B cell (primary cell): ENCODE results near the gene FXR2. TPM values are rescaled to one million over a fixed set of nuclear protein-coding genes. Genes with fewer than 3 reads are reported as not detected.

ENCODE experiments used
- ATAC-seq: fragments of 200-7000 bp; cut with Tn5 transposase; one replicate; pipeline ENCODE4 v1.10.0; 2021; ENCODE audit warnings: low read depth, mild to moderate bottlenecking, moderate number of reproducible peaks, moderate library complexity
- CTCF ChIA-PET: fragments of 350-600 bp; sonication (Branson Sonifier 250); formaldehyde crosslinking; loops from one replicate; lab custom pipeline; 2021; ENCODE audit warnings: antibody characterized with exemption, inconsistent platforms; lab: Charles Lee
- POLR2A ChIA-PET: fragments of 350-600 bp; sonication (Branson Sonifier 250); formaldehyde crosslinking; loops from one replicate; lab custom pipeline; 2021; ENCODE audit warnings: antibody characterized with exemption; lab: Charles Lee
- DNase-seq: peaks from one replicate; pipeline ENCODE4 v3.0.0; 2013
- H2AFZ ChIP-seq: 2 replicates; pipeline ENCODE4 v1.6.1; 2012; ENCODE audit warnings: mild to moderate bottlenecking, low read depth, low read length; ENCODE audit not compliant: insufficient read depth, poor library complexity, severe bottlenecking
- H3K27ac ChIP-seq, 2 donors: 1 replicate in 1 of 2; 2 replicates in 1 of 2; pipeline ENCODE4 v1.5.1; 2012 to 2013; ENCODE audit warnings: low read length in 2 of 2, mild to moderate bottlenecking in 2 of 2, moderate library complexity in 1 of 2
- H3K27me3 ChIP-seq, 4 experiments: fragments of 200-600 bp in 1 of 4; sonication (generic) in 1 of 4; replicated peaks in 1 of 4; 1 replicate in 2 of 4; 2 replicates in 2 of 4; pipeline versions ENCODE4 v1.6.1 to v1.7.0; 2013 to 2016; ENCODE audit warnings: low read length in 3 of 4, mild to moderate bottlenecking in 2 of 4, mixed read lengths in 1 of 4, moderate library complexity in 1 of 4; ENCODE audit not compliant: insufficient read depth in 4 of 4, control insufficient read depth in 3 of 4; ENCODE audit errors: control extremely low read depth in 1 of 4
- H3K36me3 ChIP-seq, 2 experiments: replicated peaks in 1 of 2; 1 replicate in 1 of 2; 2 replicates in 1 of 2; pipeline versions ENCODE4 v1.6.1 to v1.7.1; 2013; ENCODE audit warnings: low read length in 1 of 2; ENCODE audit not compliant: insufficient read depth in 2 of 2, control insufficient read depth in 1 of 2; ENCODE audit errors: control extremely low read depth in 1 of 2, extremely low read depth in 1 of 2
- H3K4me1 ChIP-seq, 2 donors: fragments of 200-600 bp in 1 of 2; sonication (generic) in 1 of 2; 1 replicate in 1 of 2; 2 replicates in 1 of 2; pipeline versions ENCODE4 v1.5.1 to v1.6.1; 2013 to 2017; ENCODE audit warnings: low read length in 2 of 2; ENCODE audit not compliant: control insufficient read depth in 2 of 2, insufficient read depth in 2 of 2
- H3K4me2 ChIP-seq: replicated peaks from 2 replicates; pipeline ENCODE3; 2012; ENCODE audit warnings: mild to moderate bottlenecking, low read depth, low read length; ENCODE audit not compliant: poor library complexity, severe bottlenecking
- H3K4me3 ChIP-seq, 5 experiments: fragments of 200-600 bp in 1 of 5; sonication (generic) in 1 of 5; 1 replicate in 3 of 5; 2 replicates in 2 of 5; pipeline versions ENCODE4 v1.5.1 to v1.7.0; 2011 to 2016; ENCODE audit warnings: low read length in 4 of 5, mild to moderate bottlenecking in 4 of 5, low read depth in 2 of 5, control low read depth in 1 of 5, moderate library complexity in 1 of 5; ENCODE audit not compliant: insufficient read depth in 1 of 5; ENCODE audit errors: control extremely low read depth in 1 of 5, extremely low read depth in 1 of 5
- H3K79me2 ChIP-seq: fragments of 200-600 bp; sonication (generic); one replicate; pipeline ENCODE4 v1.6.0; 2016; ENCODE audit warnings: low read length; ENCODE audit not compliant: control insufficient read depth, insufficient read depth
- H3K9ac ChIP-seq: fragments of 200-600 bp; sonication (generic); 2 replicates; pipeline ENCODE4 v1.6.1; 2017; ENCODE audit warnings: mild to moderate bottlenecking, low read length, moderate library complexity
- H3K9me3 ChIP-seq, 3 donors: one replicate each; pipeline versions ENCODE4 v1.6.1 to v1.7.1; 2013; ENCODE audit warnings: low read length in 2 of 3; ENCODE audit not compliant: control insufficient read depth in 2 of 3, insufficient read depth in 1 of 3; ENCODE audit errors: control extremely low read depth in 1 of 3
- H4K20me1 ChIP-seq: 2 replicates; pipeline ENCODE4 v1.6.0; 2012; ENCODE audit warnings: mild to moderate bottlenecking, low read length; ENCODE audit not compliant: insufficient read depth, control insufficient read depth, poor library complexity, severe bottlenecking
- H3K27ac Mint-ChIP-seq: one replicate; pipeline ENCODE4 v1.8.0; 2021; ENCODE audit warnings: mixed read lengths
- H3K27me3 Mint-ChIP-seq: one replicate; pipeline ENCODE4 v1.8.0; 2021; ENCODE audit warnings: mixed read lengths
- H3K4me1 Mint-ChIP-seq: one replicate; pipeline ENCODE4 v1.8.0; 2021; ENCODE audit warnings: mixed read lengths
- H3K4me3 Mint-ChIP-seq: one replicate; pipeline ENCODE4 v1.8.0; 2021; ENCODE audit warnings: mixed read lengths
- H3K9me3 Mint-ChIP-seq: one replicate; pipeline ENCODE4 v1.8.0; 2022; ENCODE audit warnings: mixed read lengths; ENCODE audit not compliant: insufficient read depth
- CTCF ChIP-seq: fragments of 200-600 bp; IDR thresholded peaks from one replicate; pipeline ENCODE4 v1.8.0; 2022; ENCODE audit warnings: antibody characterized with exemption, mild to moderate bottlenecking
- EZH2 ChIP-seq: IDR thresholded peaks from 2 replicates; pipeline ENCODE4 v1.6.1; 2012; ENCODE audit warnings: borderline replicate concordance, low read depth, mild to moderate bottlenecking, moderate library complexity, low read length; ENCODE audit not compliant: insufficient read depth, poor library complexity, severe bottlenecking
- WGBS: methylation state at CpG from one replicate; pipeline ENCODE4 v1.1.5; 2013; ENCODE audit warnings: missing lambda C conversion rate; ENCODE audit not compliant: insufficient coverage; 5-methylcytosine and 5-hydroxymethylcytosine counted together
- intact Hi-C: fragments of 100-400 bp; cut with micrococcal nuclease; formaldehyde crosslinking; loops from one replicate; pipeline ENCODE4 v1.10.0; 2022
- polyA plus RNA-seq: library from polyadenylated mRNA; depleted of rRNA; stranded (reverse); fragments of >200 nt; gene quantifications from 2 replicates; pipeline ENCODE4 v1.2.3, GENCODE V29; 2012
- total RNA-seq, 2 donors: library from RNA; stranded (reverse); fragments of 120-200 nt in 1 of 2; gene quantifications; 1 replicate in 1 of 2; 2 replicates in 1 of 2; pipeline versions ENCODE4 v1.2.3 to v1.2.4, GENCODE V29; 2013 to 2022

FXR2 gene
- total and polyA plus RNA-seq, 2 donors (not counting 1 experiment from before 2014, with no cell fraction given) = 37.2 to 45.8 TPM

GRCh38 chr17:7574176-7574953 is 40.3 kb downstream of the FXR2 start:
- H3K9me3 ChIP-seq = no peaks in the 10 kb centered on the region
- ATAC-seq (no peak), DNase-seq (no peak)
- Mint-ChIP-seq H3K9me3 (no peaks in the 10 kb centered on the region), H3K4me1 (peaks cover 67% of the 10 kb centered on the region), H3K27ac (peak overlapping the region; percentile 99), H3K4me3 (peak overlapping the region; percentile 94), H3K27me3 (no peaks in the 10 kb centered on the region)
- H3K4me2 ChIP-seq = peak overlapping the region; percentile 89
- H3K36me3 ChIP-seq = peaks cover 24 to 74% of the 10 kb centered on the region in 2 experiments
- POLR2A ChIA-PET = interaction anchor here (0.6 to 2.4 kb wide), 12 partner anchors 8 to 551 kb away, joined by 3 to 15 read pairs (median 5); partner anchors contain the start of genes FXR2, MPDU1, POLR2A and SAT2
- no peak for TF ChIP-seq EZH2
- no peak for TF ChIP-seq CTCF
- no peaks in the 10 kb centered on the region for H3K27me3 ChIP-seq
- peaks cover 61% of the 10 kb centered on the region for H4K20me1 ChIP-seq
- peak overlapping the region; percentile 85 to 94 for H3K27ac ChIP-seq
- WGBS = 55% methylated on average over 8 of the region's 15 CpGs
- CTCF ChIA-PET = interaction anchor here (1.0 to 4.9 kb wide), 8 partner anchors 9 to 278 kb away, joined by 3 to 21 read pairs (median 8); partner anchors contain the start of genes MPDU1, SENP3 and SOX15
- intact Hi-C loops = loop anchor here (5.0 to 10.0 kb wide), 3 partner anchors 172 to 560 kb away; partner anchors contain the start of genes CYB5D1, NAA38, RNASEK and TMEM256
- peaks cover 30 to 42% of the 10 kb centered on the region in 2 donors for H3K4me1 ChIP-seq
- H3K4me3 ChIP-seq = peak overlapping the region; percentile 61 to 98 (median 93)
- peaks cover 40% of the 10 kb centered on the region for H3K79me2 ChIP-seq
- no peak overlapping the region for H2AFZ ChIP-seq
- peak overlapping the region; percentile 98 for H3K9ac ChIP-seq
